Measurements from ENCODE around the gene PNMA8A. TPM values are rescaled to one million over a fixed set of nuclear protein-coding genes. Genes with fewer than 3 reads are reported as not detected.

PNMA8A gene
- total RNA-seq, 2 donors from 2014 or later: 17.3 to 32.5 TPM

DNA sequence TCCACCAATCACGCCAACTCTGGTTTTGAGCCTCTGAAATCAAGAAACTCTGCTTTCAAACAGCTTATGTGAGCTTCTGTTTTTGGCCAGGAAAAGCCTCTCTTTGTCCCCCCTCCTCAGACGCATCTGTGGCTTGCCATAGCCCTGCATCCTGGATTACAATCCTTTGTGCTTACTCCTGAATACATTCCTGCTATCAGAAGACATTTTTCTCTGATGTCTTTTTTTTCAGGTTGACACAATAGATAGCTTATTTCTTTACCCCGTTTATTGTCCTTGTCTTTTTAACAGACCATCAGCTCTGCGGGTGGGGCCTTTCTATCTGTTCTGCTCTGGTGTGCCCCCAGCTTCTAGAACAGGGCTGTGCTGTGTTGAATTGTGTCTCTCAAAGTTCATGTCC is 13.3 kb upstream of the PNMA8A start:
- DNase-seq: no peak
- H3K36me3 Mint-ChIP-seq (ENCODE audit: low read depth): no peaks in the 10 kb centered on the region

DNA sequence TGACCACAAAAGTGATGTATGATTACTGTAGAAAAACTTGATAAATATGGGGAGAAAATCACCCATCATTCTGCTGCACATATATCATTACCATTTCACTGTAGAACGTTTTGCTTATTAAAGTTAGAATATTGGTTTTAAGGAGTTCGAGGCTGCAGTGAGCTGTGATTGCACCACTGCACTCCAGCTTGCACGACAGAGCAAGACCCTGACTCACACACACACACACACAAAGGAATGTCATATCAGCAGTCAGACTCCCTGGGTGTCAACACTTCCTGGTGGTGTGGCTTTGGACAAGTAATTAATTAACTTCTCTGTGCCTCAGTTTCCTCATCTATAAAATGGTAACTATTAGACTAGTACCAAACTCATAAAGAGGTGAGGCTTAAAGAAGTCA is 11.3 kb upstream of the PNMA8A start:
- Histone ChIP-seq H3K4me1 (ENCODE audit: control insufficient read depth, insufficient read depth, low read length) (no peaks in the 10 kb centered on the region), H3K27ac (ENCODE audit: low read depth, low read length) (no peak overlapping the region), H3K9me3 (ENCODE audit: control insufficient read depth, low read length) (no peaks in the 10 kb centered on the region), H3K4me3 (ENCODE audit: low read length) (no peak overlapping the region), H3K9ac (ENCODE audit: extremely low read depth, low read length, poor library complexity, severe bottlenecking) (no peak overlapping the region), H3K36me3 (ENCODE audit: control insufficient read depth, insufficient read depth, low read length) (no peaks in the 10 kb centered on the region), H3K27me3 (ENCODE audit: control insufficient read depth, insufficient read depth, low read length, poor library complexity, severe bottlenecking) (peaks cover 10% of the 10 kb centered on the region)
- Mint-ChIP-seq H3K4me1 (peaks cover 8% of the 10 kb centered on the region), H3K36me3 (ENCODE audit: low read depth) (no peaks in the 10 kb centered on the region), H3K27me3 (ENCODE audit: insufficient read depth) (peaks cover 14% of the 10 kb centered on the region), H3K9me3 (no peaks in the 10 kb centered on the region), H3K4me3 (no peak overlapping the region), H3K27ac (no peak overlapping the region)
- DNase-seq: no peak
- 86% methylated on average over 2 of the region's 3 CpGs; no CpG with 5 or more reads in 1 of the 2 experiments for WGBS, 2 experiments (ENCODE audit: insufficient coverage in 1 of 2, insufficient read length in 1 of 2)
- TF ChIP-seq, protein P1, sequence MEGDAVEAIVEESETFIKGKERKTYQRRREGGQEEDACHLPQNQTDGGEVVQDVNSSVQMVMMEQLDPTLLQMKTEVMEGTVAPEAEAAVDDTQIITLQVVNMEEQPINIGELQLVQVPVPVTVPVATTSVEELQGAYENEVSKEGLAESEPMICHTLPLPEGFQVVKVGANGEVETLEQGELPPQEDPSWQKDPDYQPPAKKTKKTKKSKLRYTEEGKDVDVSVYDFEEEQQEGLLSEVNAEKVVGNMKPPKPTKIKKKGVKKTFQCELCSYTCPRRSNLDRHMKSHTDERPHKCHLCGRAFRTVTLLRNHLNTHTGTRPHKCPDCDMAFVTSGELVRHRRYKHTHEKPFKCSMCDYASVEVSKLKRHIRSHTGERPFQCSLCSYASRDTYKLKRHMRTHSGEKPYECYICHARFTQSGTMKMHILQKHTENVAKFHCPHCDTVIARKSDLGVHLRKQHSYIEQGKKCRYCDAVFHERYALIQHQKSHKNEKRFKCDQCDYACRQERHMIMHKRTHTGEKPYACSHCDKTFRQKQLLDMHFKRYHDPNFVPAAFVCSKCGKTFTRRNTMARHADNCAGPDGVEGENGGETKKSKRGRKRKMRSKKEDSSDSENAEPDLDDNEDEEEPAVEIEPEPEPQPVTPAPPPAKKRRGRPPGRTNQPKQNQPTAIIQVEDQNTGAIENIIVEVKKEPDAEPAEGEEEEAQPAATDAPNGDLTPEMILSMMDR (conservative IDR thresholded peaks at IDR 0.05): no peak

More for the DNA sequence above, 13.3 kb upstream of the PNMA8A start:
- peaks cover 29% of the 10 kb centered on the region for H3K27me3 ChIP-seq (ENCODE audit: control insufficient read depth, insufficient read depth, low read length, poor library complexity, severe bottlenecking)
- WGBS, 2 experiments (ENCODE audit: insufficient coverage in 1 of 2, insufficient read length in 1 of 2): 81 to 84% methylated on average over 4 of the region's 4 CpGs
- no peaks in the 10 kb centered on the region for H3K4me1 ChIP-seq (ENCODE audit: control insufficient read depth, insufficient read depth, low read length)
- no peak overlapping the region for H3K27ac Mint-ChIP-seq
- peaks cover 34% of the 10 kb centered on the region for H3K27me3 Mint-ChIP-seq (ENCODE audit: insufficient read depth)
- H3K9me3 Mint-ChIP-seq: no peaks in the 10 kb centered on the region
- no peaks in the 10 kb centered on the region for H3K9me3 ChIP-seq (ENCODE audit: control insufficient read depth, low read length)
- no peak overlapping the region for H3K9ac ChIP-seq (ENCODE audit: extremely low read depth, low read length, poor library complexity, severe bottlenecking)
- H3K4me3 Mint-ChIP-seq: no peak overlapping the region
- H3K4me1 Mint-ChIP-seq: peaks cover 9% of the 10 kb centered on the region
- TF ChIP-seq, protein P1 (conservative IDR thresholded peaks at IDR 0.05): no peak
- H3K27ac ChIP-seq (ENCODE audit: low read depth, low read length): no peak overlapping the region
- no peaks in the 10 kb centered on the region for H3K36me3 ChIP-seq (ENCODE audit: control insufficient read depth, insufficient read depth, low read length)
- no peak overlapping the region for H3K4me3 ChIP-seq (ENCODE audit: low read length)

DNA sequence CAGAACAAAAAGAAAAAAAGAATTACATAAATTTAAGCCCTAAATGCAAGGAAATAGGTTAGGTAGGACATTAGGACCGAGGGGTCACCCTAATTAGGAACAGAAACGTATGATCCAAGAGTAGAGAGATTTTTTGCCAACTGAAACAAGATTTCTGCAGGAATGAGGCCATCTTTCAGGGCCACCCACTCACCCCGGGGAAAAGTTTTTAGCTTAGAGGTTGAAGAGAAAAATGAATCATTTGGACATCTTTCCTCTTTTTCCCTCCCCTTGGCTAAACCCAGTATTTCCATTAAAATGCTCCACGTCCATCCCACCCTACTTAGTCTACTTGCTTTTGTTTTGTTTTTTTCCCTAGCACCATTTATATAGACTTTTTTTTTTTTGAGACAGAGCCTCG is 10.6 kb upstream of the PNMA8A start:
- Histone ChIP-seq H3K27ac (ENCODE audit: low read depth, low read length) (no peak overlapping the region), H3K4me1 (ENCODE audit: control insufficient read depth, insufficient read depth, low read length) (no peaks in the 10 kb centered on the region), H3K4me3 (ENCODE audit: low read length) (no peak overlapping the region), H3K9ac (ENCODE audit: extremely low read depth, low read length, poor library complexity, severe bottlenecking) (no peak overlapping the region), H3K36me3 (ENCODE audit: control insufficient read depth, insufficient read depth, low read length) (no peaks in the 10 kb centered on the region), H3K9me3 (ENCODE audit: control insufficient read depth, low read length) (no peaks in the 10 kb centered on the region), H3K27me3 (ENCODE audit: control insufficient read depth, insufficient read depth, low read length, poor library complexity, severe bottlenecking) (peaks cover 3% of the 10 kb centered on the region)
- H3K9me3 Mint-ChIP-seq: no peaks in the 10 kb centered on the region
- no peak overlapping the region for H3K4me3 Mint-ChIP-seq
- TF ChIP-seq, protein P1 (conservative IDR thresholded peaks at IDR 0.05): no peak
- 86 to 87% methylated on average over 4 to 5 of the region's 5 CpGs for WGBS, 2 experiments (ENCODE audit: insufficient coverage in 1 of 2, insufficient read length in 1 of 2)
- no peak overlapping the region for H3K27ac Mint-ChIP-seq
- peaks cover 7% of the 10 kb centered on the region for H3K27me3 Mint-ChIP-seq (ENCODE audit: insufficient read depth)
- DNase-seq: no peak
- no peaks in the 10 kb centered on the region for H3K36me3 Mint-ChIP-seq (ENCODE audit: low read depth)
- peaks cover 3% of the 10 kb centered on the region for H3K4me1 Mint-ChIP-seq
